Measurements from ENCODE around the gene SCGB3A1.

Gene SCGB3A1

GRCh38 chr5:180630426-180630825 lies 39.1 kb upstream of the SCGB3A1 start:
- no peak overlapping the region for H3K18ac ChIP-seq (ENCODE audit: low read length)
- no peak overlapping the region for H2BK120ac ChIP-seq (ENCODE audit: low read depth, low read length)
- no peak overlapping the region for H3K23ac ChIP-seq (ENCODE audit: low read length)
- H4K8ac ChIP-seq (ENCODE audit: low read depth, low read length) = no peak overlapping the region
- no peak overlapping the region for H3K27ac ChIP-seq (ENCODE audit: low read depth, low read length)
- no peaks in the 10 kb centered on the region for H3K79me1 ChIP-seq (ENCODE audit: low read length)
- H4K5ac ChIP-seq (ENCODE audit: low read length) = no peak overlapping the region
- H3K4me3 ChIP-seq (ENCODE audit: low read length) = no peak overlapping the region
- no peaks in the 10 kb centered on the region for H3K27me3 ChIP-seq (ENCODE audit: insufficient read depth, low read length, poor library complexity)
- no peak overlapping the region for H3K4ac ChIP-seq (ENCODE audit: low read depth, low read length)
- H3K9ac ChIP-seq (ENCODE audit: low read length) = no peak overlapping the region
- H3K4me1 ChIP-seq (ENCODE audit: control insufficient read depth, low read depth, low read length) = no peaks in the 10 kb centered on the region
- H3K4me2 ChIP-seq (ENCODE audit: low read length) = no peak overlapping the region
- H3K36me3 ChIP-seq (ENCODE audit: control insufficient read depth, insufficient read depth, low read length) = no peaks in the 10 kb centered on the region
- WGBS (ENCODE audit: extremely low coverage, insufficient coverage, low lambda C conversion rate) = no CpG with 5 or more reads among the region's 22 CpGs
- no peak for DNase-seq
- no peak overlapping the region for H3K56ac ChIP-seq (ENCODE audit: low read length)
- H2BK5ac ChIP-seq (ENCODE audit: low read length) = no peak overlapping the region
- H2AK5ac ChIP-seq (ENCODE audit: low read length) = no peak overlapping the region
- H3K79me2 ChIP-seq (ENCODE audit: control insufficient read depth, insufficient read depth, low read length) = no peaks in the 10 kb centered on the region
- H2BK15ac ChIP-seq (replicated peaks; ENCODE audit: low read depth) = no peak overlapping the region

GRCh38 chr5:180629831-180630382 lies 38.6 kb upstream of the SCGB3A1 start:
- no CpG with 5 or more reads among the region's 25 CpGs for WGBS (ENCODE audit: extremely low coverage, insufficient coverage, low lambda C conversion rate)
- Histone ChIP-seq H3K9ac (ENCODE audit: low read length) (no peak overlapping the region), H4K5ac (ENCODE audit: low read length) (no peak overlapping the region), H2BK5ac (ENCODE audit: low read length) (no peak overlapping the region), H2BK120ac (ENCODE audit: low read depth, low read length) (no peak overlapping the region), H3K4me1 (ENCODE audit: control insufficient read depth, low read depth, low read length) (no peaks in the 10 kb centered on the region), H3K79me2 (ENCODE audit: control insufficient read depth, insufficient read depth, low read length) (no peaks in the 10 kb centered on the region), H2AK5ac (ENCODE audit: low read length) (no peak overlapping the region), H4K8ac (ENCODE audit: low read depth, low read length) (no peak overlapping the region), H3K18ac (ENCODE audit: low read length) (no peak overlapping the region), H3K4ac (ENCODE audit: low read depth, low read length) (no peak overlapping the region), H3K27me3 (ENCODE audit: insufficient read depth, low read length, poor library complexity) (no peaks in the 10 kb centered on the region), H3K23ac (ENCODE audit: low read length) (no peak overlapping the region), H3K4me2 (ENCODE audit: low read length) (no peak overlapping the region), H3K36me3 (ENCODE audit: control insufficient read depth, insufficient read depth, low read length) (no peaks in the 10 kb centered on the region), H2BK15ac (replicated peaks; ENCODE audit: low read depth) (no peak overlapping the region), H3K79me1 (ENCODE audit: low read length) (no peaks in the 10 kb centered on the region), H3K4me3 (ENCODE audit: low read length) (no peak overlapping the region), H3K27ac (ENCODE audit: low read depth, low read length) (no peak overlapping the region), H3K56ac (ENCODE audit: low read length) (no peak overlapping the region)
- no peak for DNase-seq

GRCh38 chr5:180628827-180629750 lies 37.8 kb upstream of the SCGB3A1 start:
- Histone ChIP-seq H2AK5ac (ENCODE audit: low read length) (no peak overlapping the region), H3K27me3 (ENCODE audit: insufficient read depth, low read length, poor library complexity) (no peaks in the 10 kb centered on the region), H2BK15ac (replicated peaks; ENCODE audit: low read depth) (no peak overlapping the region), H3K79me2 (ENCODE audit: control insufficient read depth, insufficient read depth, low read length) (no peaks in the 10 kb centered on the region), H3K9ac (ENCODE audit: low read length) (no peak overlapping the region), H3K4me1 (ENCODE audit: control insufficient read depth, low read depth, low read length) (no peaks in the 10 kb centered on the region), H3K79me1 (ENCODE audit: low read length) (no peaks in the 10 kb centered on the region), H3K56ac (ENCODE audit: low read length) (no peak overlapping the region), H4K5ac (ENCODE audit: low read length) (no peak overlapping the region), H3K4me3 (ENCODE audit: low read length) (no peak overlapping the region), H3K4me2 (ENCODE audit: low read length) (no peak overlapping the region), H2BK5ac (ENCODE audit: low read length) (no peak overlapping the region), H3K36me3 (ENCODE audit: control insufficient read depth, insufficient read depth, low read length) (no peaks in the 10 kb centered on the region), H3K4ac (ENCODE audit: low read depth, low read length) (no peak overlapping the region), H3K23ac (ENCODE audit: low read length) (no peak overlapping the region), H2BK120ac (ENCODE audit: low read depth, low read length) (no peak overlapping the region), H3K27ac (ENCODE audit: low read depth, low read length) (no peak overlapping the region), H4K8ac (ENCODE audit: low read depth, low read length) (no peak overlapping the region), H3K18ac (ENCODE audit: low read length) (no peak overlapping the region)
- DNase-seq = no peak
- WGBS (ENCODE audit: extremely low coverage, insufficient coverage, low lambda C conversion rate) = no CpG with 5 or more reads among the region's 44 CpGs

- Histone ChIP-seq H3K18ac (ENCODE audit: low read length) (no peak overlapping the region), H3K79me1 (ENCODE audit: low read length) (no peaks in the 10 kb centered on the region), H3K4me2 (ENCODE audit: low read length) (no peak overlapping the region), H3K23ac (ENCODE audit: low read length) (no peak overlapping the region), H4K8ac (ENCODE audit: low read depth, low read length) (no peak overlapping the region), H3K4ac (ENCODE audit: low read depth, low read length) (no peak overlapping the region), H3K36me3 (ENCODE audit: control insufficient read depth, insufficient read depth, low read length) (no peaks in the 10 kb centered on the region), H2BK15ac (replicated peaks; ENCODE audit: low read depth) (no peak overlapping the region), H3K4me3 (ENCODE audit: low read length) (no peak overlapping the region), H2BK120ac (ENCODE audit: low read depth, low read length) (no peak overlapping the region), H4K5ac (ENCODE audit: low read length) (no peak overlapping the region), H3K9ac (ENCODE audit: low read length) (no peak overlapping the region), H3K79me2 (ENCODE audit: control insufficient read depth, insufficient read depth, low read length) (no peaks in the 10 kb centered on the region), H3K56ac (ENCODE audit: low read length) (no peak overlapping the region), H2BK5ac (ENCODE audit: low read length) (no peak overlapping the region), H3K27me3 (ENCODE audit: insufficient read depth, low read length, poor library complexity) (no peaks in the 10 kb centered on the region), H3K4me1 (ENCODE audit: control insufficient read depth, low read depth, low read length) (no peaks in the 10 kb centered on the region), H2AK5ac (ENCODE audit: low read length) (no peak overlapping the region), H3K27ac (ENCODE audit: low read depth, low read length) (no peak overlapping the region)
- DNase-seq = no peak
- WGBS (ENCODE audit: extremely low coverage, insufficient coverage, low lambda C conversion rate) = no CpG with 5 or more reads among the region's 14 CpGs
Observed at GRCh38 chr5:180628211-180628610, 36.9 kb upstream of the SCGB3A1 start.

GRCh38 chr5:180627386-180628120 lies 36.3 kb upstream of the SCGB3A1 start:
- Histone ChIP-seq H3K79me1 (ENCODE audit: low read length) (no peaks in the 10 kb centered on the region), H4K5ac (ENCODE audit: low read length) (no peak overlapping the region), H3K18ac (ENCODE audit: low read length) (no peak overlapping the region), H3K23ac (ENCODE audit: low read length) (peak overlapping the region; percentile 29), H3K79me2 (ENCODE audit: control insufficient read depth, insufficient read depth, low read length) (no peaks in the 10 kb centered on the region), H3K4ac (ENCODE audit: low read depth, low read length) (no peak overlapping the region), H3K36me3 (ENCODE audit: control insufficient read depth, insufficient read depth, low read length) (no peaks in the 10 kb centered on the region), H2AK5ac (ENCODE audit: low read length) (no peak overlapping the region), H2BK120ac (ENCODE audit: low read depth, low read length) (no peak overlapping the region), H3K27me3 (ENCODE audit: insufficient read depth, low read length, poor library complexity) (no peaks in the 10 kb centered on the region), H3K4me1 (ENCODE audit: control insufficient read depth, low read depth, low read length) (no peaks in the 10 kb centered on the region), H3K9ac (ENCODE audit: low read length) (no peak overlapping the region), H2BK15ac (replicated peaks; ENCODE audit: low read depth) (no peak overlapping the region), H2BK5ac (ENCODE audit: low read length) (no peak overlapping the region), H3K4me3 (ENCODE audit: low read length) (no peak overlapping the region), H3K56ac (ENCODE audit: low read length) (no peak overlapping the region), H3K27ac (ENCODE audit: low read depth, low read length) (no peak overlapping the region), H3K4me2 (ENCODE audit: low read length) (no peak overlapping the region), H4K8ac (ENCODE audit: low read depth, low read length) (no peak overlapping the region)
- DNase-seq = no peak
- no CpG with 5 or more reads among the region's 12 CpGs for WGBS (ENCODE audit: extremely low coverage, insufficient coverage, low lambda C conversion rate)

Measured in mesendoderm (in vitro differentiated cells).